C4-2B (cell line): Measurements from ENCODE around the gene PYCR2.
"Not testable (repeated sequence)": the region's sequence is repeated elsewhere in the genome, so short reads cannot be mapped to it uniquely, and the experiment has no call there.

Source experiments
- H3K27ac ChIP-seq: fragments of 450-650 bp; 2 replicates; pipeline ENCODE4 v1.5.1; 2017
- CTCF ChIP-seq: fragments of 450-650 bp; conservative IDR thresholded peaks from 2 replicates; pipeline ENCODE4 v1.5.1; 2017; ENCODE audit warnings: mild to moderate bottlenecking
- ZFX ChIP-seq: fragments of 450-650 bp; IDR thresholded peaks from 2 replicates; pipeline ENCODE4 v1.6.1; 2017

PYCR2 gene

GRCh38 chr1:225923692-225924555, at the start of gene PYCR2:
Gene PYCR2, minus strand, starts transcription at chr1:225924250. Its CDS starts 140 bp downstream, at chr1:225924110.
- peak within 1 kb of the TSS; percentile 98 for H3K27ac ChIP-seq
- TF ChIP-seq CTCF (no peak), ZFX (peak; percentile 81; the same call in 1 of the 2 replicates)

GRCh38 chr1:225973158-225973557, 49.1 kb upstream of the PYCR2 start:
- no peak overlapping the region for H3K27ac ChIP-seq
- no peak for TF ChIP-seq CTCF
- no peak for TF ChIP-seq ZFX

GRCh38 chr1:225972344-225973152, 48.5 kb upstream of the PYCR2 start:
- H3K27ac ChIP-seq: no peak overlapping the region
- no peak for TF ChIP-seq ZFX
- no peak for TF ChIP-seq CTCF

GRCh38 chr1:225970592-225971157, 46.6 kb upstream of the PYCR2 start:
- H3K27ac ChIP-seq: not testable (repeated sequence)

GRCh38 chr1:225969751-225970150, 45.7 kb upstream of the PYCR2 start:
- not testable (repeated sequence) for H3K27ac ChIP-seq

- TF ChIP-seq CTCF (no peak), ZFX (no peak)
- H3K27ac ChIP-seq: no peak overlapping the region
Measured at GRCh38 chr1:225965231-225965630, 41.2 kb upstream of the PYCR2 start.

GRCh38 chr1:225963735-225964530, 39.9 kb upstream of the PYCR2 start:
- TF ChIP-seq CTCF: no peak
- TF ChIP-seq ZFX: no peak
- H3K27ac ChIP-seq: no peak overlapping the region
